T-helper 2 cell (primary cell): ENCODE data around the gene KDM7A.

Source experiments
- DNase-seq, 5 experiments: peaks; one replicate each; pipeline versions ENCODE4 v3.0.0 to v3.0.0-alpha.2; 2012 to 2022

The KDM7A gene

GRCh38 chr7:140081774-140082425 lies 94.9 kb downstream of the KDM7A start:
- DNase-seq = no peak

GRCh38 chr7:140080919-140081318 lies 95.9 kb downstream of the KDM7A start:
- DNase-seq = no peak

- no peak for DNase-seq
Measured at GRCh38 chr7:140079121-140079536, 97.7 kb downstream of the KDM7A start.

GRCh38 chr7:140078392-140078791 lies 98.4 kb downstream of the KDM7A start:
- no peak for DNase-seq

- no peak for DNase-seq
Measured at GRCh38 chr7:140074780-140075179, 102.0 kb downstream of the KDM7A start.

- DNase-seq = no peak
Measured at GRCh38 chr7:140070546-140070945, 106.2 kb downstream of the KDM7A start.

- DNase-seq = no peak
Measured at GRCh38 chr7:140069298-140069949, 107.4 kb downstream of the KDM7A start.

GRCh38 chr7:140068033-140068432 lies 108.8 kb downstream of the KDM7A start:
- no peak for DNase-seq

- no peak for DNase-seq
Measured at GRCh38 chr7:140067052-140067451, 109.7 kb downstream of the KDM7A start.

- peak; percentile 67 to 93 (median 80) for DNase-seq
Measured at GRCh38 chr7:140062528-140063299, 114.1 kb downstream of the KDM7A start, which contains the start of gene PARP12. Gene PARP12 (minus strand): TSS chr7:140062951. CDS start chr7:140062847, 104 bp downstream.

- peak; percentile 20 to 58 (median 40) for DNase-seq
Measured at GRCh38 chr7:140062118-140062527, 114.7 kb downstream of the KDM7A start.

GRCh38 chr7:140061607-140061930 lies 115.2 kb downstream of the KDM7A start:
- DNase-seq = no peak

GRCh38 chr7:140060788-140061606 lies 115.8 kb downstream of the KDM7A start:
- DNase-seq = no peak

- peak in 1 of 5 experiments; percentile 30 for DNase-seq
Measured at GRCh38 chr7:140060243-140060630, 116.5 kb downstream of the KDM7A start.

- peak in 4 of 5 experiments; percentile 10 to 62 (median 34) for DNase-seq
Measured at GRCh38 chr7:140059273-140060242, 117.2 kb downstream of the KDM7A start.

- peak in 1 of 5 experiments; percentile 66 for DNase-seq
Measured at GRCh38 chr7:140058517-140058916, 118.3 kb downstream of the KDM7A start.

GRCh38 chr7:140057143-140057535 lies 119.6 kb downstream of the KDM7A start:
- DNase-seq = no peak

GRCh38 chr7:140056431-140057142 lies 120.2 kb downstream of the KDM7A start:
- DNase-seq = no peak

GRCh38 chr7:140055833-140056232 lies 121.0 kb downstream of the KDM7A start:
- no peak for DNase-seq

GRCh38 chr7:140054751-140055150 lies 122.0 kb downstream of the KDM7A start:
- DNase-seq = no peak
